K562 (cell line): Measurements from ENCODE around the gene WDR5B. TPM values are rescaled to one million over a fixed set of nuclear protein-coding genes. Genes with fewer than 3 reads are reported as not detected.

Experiments used
- ATAC-seq: fragments of 200-7000 bp; cut with Tn5 transposase; 3 replicates; pipeline ENCODE4 v1.9.1; 2020; ENCODE audit warnings: moderate library complexity
- BruUV-seq: library from RNA; stranded (reverse); fragments of 400-500 nt; replicated peaks from 2 replicates; lab custom pipeline; 2021; lab: Mats Ljungman, UMichigan
- CTCF ChIA-PET: fragments of 300-600 bp; formaldehyde crosslinking; extraction: SDS; loops from one replicate; lab custom pipeline; 2021; ENCODE audit warnings: low intra/inter-chr PET ratio; lab: Yijun Ruan, JAX
- POLR2A ChIA-PET: fragments of 300-600, 350-650 bp; sonication (Branson Sonifier 250); formaldehyde crosslinking; extraction: SDS; loops from one replicate; lab custom pipeline; 2021; ENCODE audit warnings: antibody characterized with exemption, inconsistent platforms; lab: Yijun Ruan, JAX
- DNase-seq, 4 experiments: peaks; one replicate each; pipeline versions ENCODE4 v3.0.0 to v3.0.0-alpha.2; 2011 to 2018; ENCODE audit warnings: low spot score in 3 of 4, mixed read lengths in 3 of 4; ENCODE audit errors: extremely low read depth in 1 of 4
- FAIRE-seq: peaks from 2 replicates; lab custom pipeline; 2011; peaks lifted over from hg19 to GRCh38; lab: Jason Lieb, UNC
- H2AFZ ChIP-seq: 2 replicates; pipeline ENCODE4 v1.6.0; 2011; ENCODE audit warnings: low read depth, low read length, control low read depth, inconsistent platforms
- H3K27ac ChIP-seq: fragments of 200-600 bp; 3 replicates; pipeline ENCODE4 v1.8.0; 2011; ENCODE audit warnings: low read depth, mild to moderate bottlenecking, control low read depth, inconsistent platforms, low read length, moderate library complexity, mixed read lengths; ENCODE audit errors: extremely low read depth
- H3K27me3 ChIP-seq, 2 experiments: fragments of 300-600 bp in 1 of 2; 2 replicates in 1 of 2; 3 replicates in 1 of 2; pipeline versions ENCODE4 v1.6.0 to v1.8.0; 2011; ENCODE audit warnings: inconsistent platforms in 2 of 2, low read length in 2 of 2, mild to moderate bottlenecking in 1 of 2, mixed read lengths in 1 of 2, moderate library complexity in 1 of 2; ENCODE audit not compliant: control insufficient read depth in 2 of 2, insufficient read depth in 2 of 2
- H3K36me3 ChIP-seq: fragments of 300-600 bp; 3 replicates; pipeline ENCODE4 v1.8.0; 2011; ENCODE audit warnings: mild to moderate bottlenecking, low read length, inconsistent platforms; ENCODE audit not compliant: control insufficient read depth, insufficient read depth
- H3K4me1 ChIP-seq, 2 experiments: fragments of 200-600 bp in 1 of 2; replicated peaks in 1 of 2; 2 replicates in 1 of 2; 3 replicates in 1 of 2; pipeline versions ENCODE4 v1.5.1 to v1.8.0; 2011; ENCODE audit warnings: inconsistent platforms in 2 of 2, low read length in 2 of 2, mild to moderate bottlenecking in 1 of 2, mixed read lengths in 1 of 2, moderate library complexity in 1 of 2; ENCODE audit not compliant: control insufficient read depth in 2 of 2, insufficient read depth in 2 of 2
- H3K4me2 ChIP-seq: 2 replicates; pipeline ENCODE4 v1.6.1; 2011; ENCODE audit warnings: low read length, control low read depth, inconsistent platforms, mixed read lengths; ENCODE audit not compliant: insufficient read depth
- H3K4me3 ChIP-seq: fragments of 200-600 bp; sonication (generic), shearing (Covaris generic); 2 replicates; pipeline ENCODE4 v1.5.1; 2016; ENCODE audit warnings: control low read depth, inconsistent platforms
- H3K79me2 ChIP-seq: fragments of 200-600 bp; 3 replicates; pipeline ENCODE4 v1.8.0; 2011; ENCODE audit warnings: low read length, inconsistent platforms; ENCODE audit not compliant: control insufficient read depth, insufficient read depth
- H3K9ac ChIP-seq, 2 experiments: 2 replicates each; pipeline versions ENCODE4 v1.6.0 to v1.6.1; 2011; ENCODE audit warnings: low read depth in 2 of 2, low read length in 2 of 2, control low read depth in 1 of 2, inconsistent platforms in 1 of 2, mild to moderate bottlenecking in 1 of 2, mixed read lengths in 1 of 2; ENCODE audit not compliant: insufficient read depth in 1 of 2
- H3K9me1 ChIP-seq: one replicate; pipeline ENCODE4 v1.6.0; 2011; ENCODE audit warnings: inconsistent platforms, mild to moderate bottlenecking, low read length, moderate library complexity; ENCODE audit not compliant: control insufficient read depth, insufficient read depth
- H3K9me3 ChIP-seq: replicated peaks from 2 replicates; pipeline ENCODE4 v1.5.1; 2011; ENCODE audit warnings: low read depth, low read length, inconsistent platforms; ENCODE audit not compliant: control insufficient read depth, insufficient read depth
- H4K20me1 ChIP-seq: replicated peaks from 2 replicates; pipeline ENCODE4 v1.6.1; 2011; ENCODE audit warnings: low read length, inconsistent platforms, mixed read lengths; ENCODE audit not compliant: control insufficient read depth, insufficient read depth
- EGR1 ChIP-seq: fragments of 450-650 bp; conservative IDR thresholded peaks from 2 replicates; pipeline ENCODE4 v1.6.1; 2017; ENCODE audit warnings: mild to moderate bottlenecking
- ERF ChIP-seq: fragments of 450-650 bp; formaldehyde crosslinking; IDR thresholded peaks from 2 replicates; pipeline ENCODE4 v1.4.0; 2020; ENCODE audit warnings: mild to moderate bottlenecking, mixed read lengths
- FOXJ3 ChIP-seq: sonication (generic); formaldehyde crosslinking; IDR thresholded peaks from 2 replicates; pipeline ENCODE4 v1.4.0; 2020; ENCODE audit warnings: mild to moderate bottlenecking, missing genetic modification reagents
- MCM7 ChIP-seq, 2 experiments: fragments of 450-650 bp; IDR thresholded peaks; 2 replicates each; pipeline ENCODE4 v1.6.1; 2016 to 2018
- POLR2A ChIP-seq: fragments of 450-650 bp; conservative IDR thresholded peaks from 2 replicates; pipeline ENCODE4 v1.6.1; 2016
- RAD51 ChIP-seq: fragments of 450-650 bp; IDR thresholded peaks from 2 replicates; pipeline ENCODE4 v1.7.1; 2016; ENCODE audit warnings: low read depth, mild to moderate bottlenecking, borderline replicate concordance
- RBBP5 ChIP-seq: fragments of 200-600 bp; sonication (generic); IDR thresholded peaks from 2 replicates; pipeline ENCODE4 v1.6.1; 2012; ENCODE audit warnings: borderline replicate concordance, mild to moderate bottlenecking, low read length, control low read depth, inconsistent platforms; ENCODE audit not compliant: insufficient read depth, poor library complexity, severe bottlenecking
- SAFB ChIP-seq: fragments of 200-400 bp; formaldehyde crosslinking; IDR thresholded peaks from 2 replicates; pipeline ENCODE4 v1.6.1; 2017; ENCODE audit warnings: low read depth, low read length, borderline replicate concordance
- TAF7 ChIP-seq: fragments of 450-650 bp; IDR thresholded peaks from 2 replicates; pipeline ENCODE4 v1.6.1; 2016; ENCODE audit warnings: missing genetic modification characterization, missing compliant biosample characterization
- TEAD1 ChIP-seq, 2 experiments: fragments of 450-650 bp in 1 of 2; sonication (generic) in 1 of 2; formaldehyde crosslinking; IDR thresholded peaks; 2 replicates each; pipeline versions ENCODE4 v1.4.0 to v1.8.0; 2020 to 2022; ENCODE audit warnings: mild to moderate bottlenecking in 2 of 2, missing genetic modification reagents in 1 of 2
- ZNF121 ChIP-seq: sonication (generic); formaldehyde crosslinking; conservative IDR thresholded peaks from 2 replicates; pipeline ENCODE4 v1.8.0; 2022; ENCODE audit warnings: missing genetic modification reagents
- ZNF263 ChIP-seq: sonication (generic); formaldehyde crosslinking; IDR thresholded peaks from 2 replicates; pipeline ENCODE4 v1.8.0; 2022; ENCODE audit warnings: mild to moderate bottlenecking, missing genetic modification reagents, borderline replicate concordance
- ZNF445 ChIP-seq: fragments of 250-450 bp; sonication (Bioruptor Pico); IDR thresholded peaks from 2 replicates; pipeline ENCODE4 v1.4.0; 2020; ENCODE audit warnings: low read depth, mild to moderate bottlenecking, moderate library complexity
- ZNF551 ChIP-seq: fragments of 250-450 bp; sonication (Bioruptor Pico); IDR thresholded peaks from 2 replicates; pipeline ENCODE4 v1.5.0; 2021; ENCODE audit warnings: mild to moderate bottlenecking, moderate library complexity
- WGBS: fragments of 100-300 bp; shearing (Covaris generic); methylation state at CpG from one replicate; pipeline ENCODE4 v1.1.6; 2016; ENCODE audit warnings: low coverage, mixed read lengths; ENCODE audit not compliant: insufficient coverage; ENCODE audit errors: missing lambda C conversion rate; 5-methylcytosine and 5-hydroxymethylcytosine counted together
- in situ Hi-C: fragments of 300-500 bp; cut with MboI; formaldehyde crosslinking; loops from 4 replicates; pipeline ENCODE4 v1.15.0; 2018; ENCODE audit warnings: inconsistent platforms, mixed read lengths
- intact Hi-C: fragments of 100-400 bp; cut with micrococcal nuclease; formaldehyde crosslinking; loops from 2 replicates; pipeline ENCODE4 v1.14.2; 2022
- polyA plus RNA-seq, 8 experiments: library from polyadenylated mRNA; depleted of rRNA in 4 of 8; stranded (reverse) in 5 of 8; unstranded in 3 of 8; fragments of >200 nt; fragmentation: Nextera tagmentation in 2 of 8; fragmentation: Illumina TruSeq in 1 of 8; extraction: Ambion mirVana in 2 of 8; extraction: Trizol in 1 of 8; gene quantifications; 2 replicates each; pipeline versions ENCODE4 v1.2.1 to v1.2.3, GENCODE V29; 2011 to 2014; ENCODE audit warnings: inconsistent platforms in 1 of 8, missing spikeins in 1 of 8
- total RNA-seq, 7 experiments: library from RNA; depleted of rRNA in 6 of 7; stranded (reverse); fragments of >200 nt in 6 of 7; fragmentation: Illumina TruSeq in 2 of 7; extraction: Trizol in 2 of 7; gene quantifications; 2 replicates each; pipeline versions ENCODE4 v1.2.1 to v1.2.3, GENCODE V29; 2011 to 2021; ENCODE audit warnings: low replicate concordance in 1 of 7
- TF ChIP-seq, protein P1 (sequence below), 2 experiments: fragments of 450-650 bp; IDR thresholded peaks; 2 replicates each; pipeline ENCODE4 v1.6.1; 2016
- TF ChIP-seq, protein P2 (sequence below): IDR thresholded peaks from 2 replicates; pipeline ENCODE4 v1.6.1; 2014; ENCODE audit warnings: antibody characterized with exemption

WDR5B gene
- total and polyA plus RNA-seq, 9 of the 15 experiments (the other 6 are each of a cell fraction or from before 2014, with no cell fraction given) = 2.8 to 10.1 (median 4.2) TPM

DNA sequence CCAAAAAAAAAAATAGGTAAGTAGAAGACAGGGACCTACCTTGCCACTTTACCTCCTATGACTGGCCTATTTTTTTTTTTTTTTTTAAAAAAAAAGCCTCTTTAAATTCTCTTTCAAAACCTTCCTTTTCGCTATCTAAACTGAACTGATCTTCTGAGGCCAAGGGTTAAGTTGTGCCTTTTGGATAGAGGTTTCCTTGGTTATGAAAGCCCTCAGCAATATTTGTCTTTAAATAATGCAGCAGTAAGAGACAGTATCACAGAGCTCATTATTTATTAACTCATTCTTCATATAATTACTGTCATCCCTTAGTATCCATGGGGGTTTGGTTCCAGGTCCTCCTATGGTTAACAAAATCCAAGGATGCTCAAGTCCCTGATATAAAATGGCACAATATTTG is 41.8 kb downstream of the WDR5B start:
- peaks cover 42% of the 10 kb centered on the region for H3K79me2 ChIP-seq
- intact Hi-C loops (no loop called here), in situ Hi-C loops (no loop called here)
- H3K4me2 ChIP-seq = no peak overlapping the region
- CTCF ChIA-PET = no interaction called here
- H3K4me3 ChIP-seq = no peak overlapping the region
- BruUV-seq = no TSS peak
- no peak for FAIRE-seq
- no peaks in the 10 kb centered on the region for H3K27me3 ChIP-seq
- H2AFZ ChIP-seq = no peak overlapping the region
- no peak overlapping the region for H3K27ac ChIP-seq
- DNase-seq = no peak
- no peaks in the 10 kb centered on the region for H3K9me1 ChIP-seq
- no peak for ATAC-seq
- 100% methylated on average over 1 of the region's 1 CpG for WGBS
- no peak for TF ChIP-seq ZNF121 (CRISPR knock-in tag)
- TF ChIP-seq RBBP5 = no peak
- TF ChIP-seq MCM7 (IDR thresholded peaks at IDR 0.05) = no peak
- TF ChIP-seq, all 486 proteins: peak for 0
- POLR2A ChIA-PET = no interaction called here
- peaks cover 43% of the 10 kb centered on the region for H3K36me3 ChIP-seq
- no peak overlapping the region for H3K9ac ChIP-seq
- no peaks in the 10 kb centered on the region; a peak in 1 of 5 replicates for H3K4me1 ChIP-seq
- no peaks in the 10 kb centered on the region for H4K20me1 ChIP-seq
- no peaks in the 10 kb centered on the region for H3K9me3 ChIP-seq

DNA sequence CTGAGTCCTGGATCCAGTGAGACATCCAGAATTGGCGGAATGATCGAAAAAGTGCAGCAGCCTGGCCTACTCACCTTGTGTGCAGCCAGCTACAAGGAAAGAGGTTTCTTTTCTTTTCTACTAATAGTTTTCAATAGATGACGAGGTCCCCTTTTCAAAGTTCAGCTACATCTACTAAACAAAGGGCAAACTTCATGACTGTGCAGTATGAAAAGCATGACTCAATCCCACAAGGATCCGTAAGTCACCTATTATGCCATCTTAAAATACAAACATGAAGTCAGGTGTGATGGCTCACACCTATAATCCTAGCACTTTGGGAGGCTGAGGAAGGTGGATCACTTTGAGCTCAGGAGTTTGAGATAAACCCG is 49.5 kb downstream of the WDR5B start:
- no peaks in the 10 kb centered on the region for H3K9me3 ChIP-seq
- peaks cover 87% of the 10 kb centered on the region for H3K36me3 ChIP-seq
- no peaks in the 10 kb centered on the region for H3K79me2 ChIP-seq
- no peaks in the 10 kb centered on the region for H3K27me3 ChIP-seq
- POLR2A ChIA-PET = no interaction called here
- no peak overlapping the region for H3K4me3 ChIP-seq
- in situ Hi-C loops (no loop called here), intact Hi-C loops (no loop called here)
- ATAC-seq = no peak
- H3K9ac ChIP-seq = no peak overlapping the region
- CTCF ChIA-PET = no interaction called here
- no peaks in the 10 kb centered on the region for H4K20me1 ChIP-seq
- H3K27ac ChIP-seq = no peak overlapping the region; the same call in 2 of the 3 replicates
- H3K9me1 ChIP-seq = no peaks in the 10 kb centered on the region
- no TSS peak for BruUV-seq
- H3K4me2 ChIP-seq = no peak overlapping the region
- 89% methylated on average over 4 of the region's 5 CpGs for WGBS
- no peaks in the 10 kb centered on the region; a peak in 2 of 5 replicates for H3K4me1 ChIP-seq
- DNase-seq = no peak
- H2AFZ ChIP-seq = no peak overlapping the region
- FAIRE-seq = no peak
- no peak for TF ChIP-seq SAFB
- TF ChIP-seq ZNF445 (CRISPR knock-in tag) = no peak
- TF ChIP-seq ERF (CRISPR knock-in tag) = no peak
- TF ChIP-seq, protein P1, sequence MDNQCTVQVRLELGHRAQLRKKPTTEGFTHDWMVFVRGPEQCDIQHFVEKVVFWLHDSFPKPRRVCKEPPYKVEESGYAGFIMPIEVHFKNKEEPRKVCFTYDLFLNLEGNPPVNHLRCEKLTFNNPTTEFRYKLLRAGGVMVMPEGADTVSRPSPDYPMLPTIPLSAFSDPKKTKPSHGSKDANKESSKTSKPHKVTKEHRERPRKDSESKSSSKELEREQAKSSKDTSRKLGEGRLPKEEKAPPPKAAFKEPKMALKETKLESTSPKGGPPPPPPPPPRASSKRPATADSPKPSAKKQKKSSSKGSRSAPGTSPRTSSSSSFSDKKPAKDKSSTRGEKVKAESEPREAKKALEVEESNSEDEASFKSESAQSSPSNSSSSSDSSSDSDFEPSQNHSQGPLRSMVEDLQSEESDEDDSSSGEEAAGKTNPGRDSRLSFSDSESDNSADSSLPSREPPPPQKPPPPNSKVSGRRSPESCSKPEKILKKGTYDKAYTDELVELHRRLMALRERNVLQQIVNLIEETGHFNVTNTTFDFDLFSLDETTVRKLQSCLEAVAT (IDR thresholded peaks at IDR 0.05) = no peak
- no peak for TF ChIP-seq ZNF551 (CRISPR knock-in tag)
- no peak for TF ChIP-seq TEAD1 (CRISPR knock-in tag; IDR thresholded peaks at IDR 0.05)
- no peak for TF ChIP-seq POLR2A
- no peak for TF ChIP-seq EGR1
- TF ChIP-seq TAF7 = no peak
- no peak for TF ChIP-seq FOXJ3 (CRISPR knock-in tag)
- no peak for TF ChIP-seq ZNF263 (CRISPR knock-in tag)
- TF ChIP-seq, protein P2, sequence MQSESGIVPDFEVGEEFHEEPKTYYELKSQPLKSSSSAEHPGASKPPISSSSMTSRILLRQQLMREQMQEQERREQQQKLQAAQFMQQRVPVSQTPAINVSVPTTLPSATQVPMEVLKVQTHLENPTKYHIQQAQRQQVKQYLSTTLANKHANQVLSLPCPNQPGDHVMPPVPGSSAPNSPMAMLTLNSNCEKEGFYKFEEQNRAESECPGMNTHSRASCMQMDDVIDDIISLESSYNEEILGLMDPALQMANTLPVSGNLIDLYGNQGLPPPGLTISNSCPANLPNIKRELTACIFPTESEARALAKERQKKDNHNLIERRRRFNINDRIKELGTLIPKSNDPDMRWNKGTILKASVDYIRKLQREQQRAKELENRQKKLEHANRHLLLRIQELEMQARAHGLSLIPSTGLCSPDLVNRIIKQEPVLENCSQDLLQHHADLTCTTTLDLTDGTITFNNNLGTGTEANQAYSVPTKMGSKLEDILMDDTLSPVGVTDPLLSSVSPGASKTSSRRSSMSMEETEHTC = no peak
- no peak for TF ChIP-seq RAD51
